Vagina (tissue), 2 donors: ENCODE data around the gene PITPNM1.

Experiments
- POLR2A ChIP-seq, 2 donors: fragments of 450-650 bp; IDR thresholded peaks; one replicate each; pipeline ENCODE4 v1.6.1; 2017; ENCODE audit warnings: antibody characterized with exemption in 2 of 2, mild to moderate bottlenecking in 2 of 2, moderate library complexity in 2 of 2
- TF ChIP-seq, protein P1 (sequence below), 3 experiments: fragments of 450-650 bp in 2 of 3; fragments of 200-600 bp in 1 of 3; sonication (generic) in 1 of 3; IDR thresholded peaks; one replicate each; pipeline ENCODE4 v1.5.1; 2017 to 2019; ENCODE audit warnings: antibody characterized with exemption in 3 of 3, mild to moderate bottlenecking in 2 of 3, moderate library complexity in 2 of 3

DNA sequence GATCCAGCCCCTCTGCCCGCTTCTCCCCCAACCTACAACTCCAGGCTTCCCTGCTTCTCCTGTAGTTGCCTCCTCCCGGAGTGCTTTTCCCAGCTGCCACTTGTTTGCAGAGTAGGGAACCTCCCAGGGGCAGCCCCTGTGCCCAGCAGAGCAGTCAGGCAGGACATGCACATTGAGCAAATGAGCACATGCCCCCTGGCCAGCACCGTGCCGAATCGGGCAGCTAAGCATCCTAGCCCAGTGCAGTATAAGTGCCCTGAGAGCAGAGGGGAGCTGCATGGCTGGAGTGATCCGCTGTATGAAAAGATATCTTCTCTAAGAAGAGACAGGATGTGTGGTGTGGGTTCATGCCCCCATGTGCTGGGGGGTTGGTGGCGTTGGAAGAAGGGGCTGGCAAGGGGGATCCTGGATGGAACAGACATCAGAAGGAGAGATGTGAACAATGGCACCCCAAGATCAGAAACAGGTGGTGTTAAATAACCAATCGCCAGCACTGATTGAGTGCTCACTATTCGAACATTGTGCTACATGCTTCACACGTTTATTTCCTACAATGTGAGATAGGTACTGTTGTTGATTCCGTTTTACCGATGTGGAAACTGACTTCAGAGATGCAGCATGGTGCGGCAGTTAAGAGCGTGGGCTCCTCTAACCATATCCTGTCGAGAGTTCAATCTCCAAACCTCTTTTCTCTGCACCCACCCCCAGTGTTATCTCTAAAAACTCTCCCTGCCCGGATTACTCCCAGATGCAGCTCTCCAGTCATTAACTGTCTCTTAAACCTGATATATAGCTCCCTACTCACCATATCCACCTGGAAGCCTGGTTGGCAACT, 21.1 kb downstream of the PITPNM1 start:
- TF ChIP-seq, protein P1, sequence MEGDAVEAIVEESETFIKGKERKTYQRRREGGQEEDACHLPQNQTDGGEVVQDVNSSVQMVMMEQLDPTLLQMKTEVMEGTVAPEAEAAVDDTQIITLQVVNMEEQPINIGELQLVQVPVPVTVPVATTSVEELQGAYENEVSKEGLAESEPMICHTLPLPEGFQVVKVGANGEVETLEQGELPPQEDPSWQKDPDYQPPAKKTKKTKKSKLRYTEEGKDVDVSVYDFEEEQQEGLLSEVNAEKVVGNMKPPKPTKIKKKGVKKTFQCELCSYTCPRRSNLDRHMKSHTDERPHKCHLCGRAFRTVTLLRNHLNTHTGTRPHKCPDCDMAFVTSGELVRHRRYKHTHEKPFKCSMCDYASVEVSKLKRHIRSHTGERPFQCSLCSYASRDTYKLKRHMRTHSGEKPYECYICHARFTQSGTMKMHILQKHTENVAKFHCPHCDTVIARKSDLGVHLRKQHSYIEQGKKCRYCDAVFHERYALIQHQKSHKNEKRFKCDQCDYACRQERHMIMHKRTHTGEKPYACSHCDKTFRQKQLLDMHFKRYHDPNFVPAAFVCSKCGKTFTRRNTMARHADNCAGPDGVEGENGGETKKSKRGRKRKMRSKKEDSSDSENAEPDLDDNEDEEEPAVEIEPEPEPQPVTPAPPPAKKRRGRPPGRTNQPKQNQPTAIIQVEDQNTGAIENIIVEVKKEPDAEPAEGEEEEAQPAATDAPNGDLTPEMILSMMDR (IDR thresholded peaks at IDR 0.05): no peak
- no peak for TF ChIP-seq POLR2A (IDR thresholded peaks at IDR 0.05)
